K562 (cell line): ENCODE data around the gene HNF1B. TPM values are rescaled to one million over a fixed set of nuclear protein-coding genes. Genes with fewer than 3 reads are reported as not detected.

Source experiments
- CCAR2 ChIP-seq: fragments of 200-400 bp; formaldehyde crosslinking; IDR thresholded peaks from 2 replicates; pipeline ENCODE4 v1.6.1; 2017; ENCODE audit warnings: mild to moderate bottlenecking, low read depth, low read length
- MGA ChIP-seq: fragments of 450-650 bp; IDR thresholded peaks from 2 replicates; pipeline ENCODE4 v1.6.1; 2016; ENCODE audit warnings: mild to moderate bottlenecking, moderate library complexity
- STAG1 ChIP-seq: sonication (generic); formaldehyde crosslinking; IDR thresholded peaks from 2 replicates; pipeline ENCODE4 v1.5.0; 2020; ENCODE audit warnings: missing genetic modification reagents, borderline replicate concordance
- TAF15 ChIP-seq: fragments of 200-400 bp; formaldehyde crosslinking; IDR thresholded peaks from 2 replicates; pipeline ENCODE4 v1.6.1; 2017; ENCODE audit warnings: mild to moderate bottlenecking, low read depth, low read length, moderate library complexity
- TCF3 ChIP-seq: sonication (generic); formaldehyde crosslinking; IDR thresholded peaks from 2 replicates; pipeline ENCODE4 v1.4.0; 2020; ENCODE audit warnings: mild to moderate bottlenecking, missing genetic modification reagents
- ZNF408 ChIP-seq: fragments of 250-450 bp; sonication (Bioruptor Pico); IDR thresholded peaks from 2 replicates; pipeline ENCODE4 v1.4.0; 2020; ENCODE audit warnings: low read depth, mild to moderate bottlenecking, moderate library complexity
- polyA plus RNA-seq, 8 experiments: library from polyadenylated mRNA; depleted of rRNA in 4 of 8; stranded (reverse) in 5 of 8; unstranded in 3 of 8; fragments of >200 nt; fragmentation: Nextera tagmentation in 2 of 8; fragmentation: Illumina TruSeq in 1 of 8; extraction: Ambion mirVana in 2 of 8; extraction: Trizol in 1 of 8; gene quantifications; 2 replicates each; pipeline versions ENCODE4 v1.2.1 to v1.2.3, GENCODE V29; 2011 to 2014; ENCODE audit warnings: inconsistent platforms in 1 of 8, missing spikeins in 1 of 8
- total RNA-seq, 7 experiments: library from RNA; depleted of rRNA in 6 of 7; stranded (reverse); fragments of >200 nt in 6 of 7; fragmentation: Illumina TruSeq in 2 of 7; extraction: Trizol in 2 of 7; gene quantifications; 2 replicates each; pipeline versions ENCODE4 v1.2.1 to v1.2.3, GENCODE V29; 2011 to 2021; ENCODE audit warnings: low replicate concordance in 1 of 7

HNF1B gene
- total and polyA plus RNA-seq, 9 of the 15 experiments (the other 6 are each of a cell fraction or from before 2014, with no cell fraction given) = not detected

GRCh38 chr17:37691807-37692206, 53.1 kb downstream of the HNF1B start (continued):
- TF ChIP-seq MGA (no peak), ZNF408 (CRISPR knock-in tag) (no peak), CCAR2 (no peak), TCF3 (CRISPR knock-in tag) (no peak), TAF15 (no peak), STAG1 (CRISPR knock-in tag) (no peak)
- TF ChIP-seq, all 486 proteins: peak for 0
